Mammary epithelial cell (primary cell): ENCODE data around the gene ZNF521.

Source experiments
- EZH2 ChIP-seq: IDR thresholded peaks from 2 replicates; pipeline ENCODE4 v1.6.1; 2012; ENCODE audit warnings: low read length, inconsistent platforms, borderline replicate concordance
- TF ChIP-seq, protein P1 (sequence below), 2 donors: IDR thresholded peaks in 1 of 2; conservative IDR thresholded peaks in 1 of 2; 2 replicates each; pipeline ENCODE4 v1.5.1; 2011 to 2012; ENCODE audit warnings: inconsistent platforms in 2 of 2, low read length in 2 of 2, mild to moderate bottlenecking in 2 of 2, control low read depth in 1 of 2, low read depth in 1 of 2; ENCODE audit not compliant: insufficient read depth in 1 of 2; ENCODE audit errors: extremely low read depth in 1 of 2

- TF ChIP-seq, protein P1, sequence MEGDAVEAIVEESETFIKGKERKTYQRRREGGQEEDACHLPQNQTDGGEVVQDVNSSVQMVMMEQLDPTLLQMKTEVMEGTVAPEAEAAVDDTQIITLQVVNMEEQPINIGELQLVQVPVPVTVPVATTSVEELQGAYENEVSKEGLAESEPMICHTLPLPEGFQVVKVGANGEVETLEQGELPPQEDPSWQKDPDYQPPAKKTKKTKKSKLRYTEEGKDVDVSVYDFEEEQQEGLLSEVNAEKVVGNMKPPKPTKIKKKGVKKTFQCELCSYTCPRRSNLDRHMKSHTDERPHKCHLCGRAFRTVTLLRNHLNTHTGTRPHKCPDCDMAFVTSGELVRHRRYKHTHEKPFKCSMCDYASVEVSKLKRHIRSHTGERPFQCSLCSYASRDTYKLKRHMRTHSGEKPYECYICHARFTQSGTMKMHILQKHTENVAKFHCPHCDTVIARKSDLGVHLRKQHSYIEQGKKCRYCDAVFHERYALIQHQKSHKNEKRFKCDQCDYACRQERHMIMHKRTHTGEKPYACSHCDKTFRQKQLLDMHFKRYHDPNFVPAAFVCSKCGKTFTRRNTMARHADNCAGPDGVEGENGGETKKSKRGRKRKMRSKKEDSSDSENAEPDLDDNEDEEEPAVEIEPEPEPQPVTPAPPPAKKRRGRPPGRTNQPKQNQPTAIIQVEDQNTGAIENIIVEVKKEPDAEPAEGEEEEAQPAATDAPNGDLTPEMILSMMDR (conservative IDR thresholded peaks at IDR 0.05 in 1 of 2, IDR thresholded peaks at IDR 0.05 in 1 of 2; ENCODE audit: extremely low read depth in 1 of 2, insufficient read depth in 1 of 2, low read depth in 1 of 2, low read length in 2 of 2): no peak
- no peak for TF ChIP-seq EZH2
These were observed 258.8 kb downstream of the ZNF521 start for GRCh38 chr18:25093141-25093540.
